Caco-2 (cell line): Measurements from ENCODE around the gene LOXL1. TPM values are rescaled to one million over a fixed set of nuclear protein-coding genes. Genes with fewer than 3 reads are reported as not detected.
"Not testable (repeated sequence)": the region's sequence is repeated elsewhere in the genome, so short reads cannot be mapped to it uniquely, and the experiment has no call there.

Experiments
- BruUV-seq: library from RNA; stranded (reverse); fragments of 400-500 nt; replicated peaks from 2 replicates; lab custom pipeline; 2021; lab: Mats Ljungman, UMichigan
- CTCF ChIA-PET: fragments of 300-600 bp; sonication (Branson Sonifier 250); formaldehyde crosslinking; loops from one replicate; lab custom pipeline; 2022; ENCODE audit warnings: antibody characterized with exemption; lab: Charles Lee
- POLR2A ChIA-PET: fragments of 300-600 bp; sonication (Branson Sonifier 250); formaldehyde crosslinking; loops from one replicate; lab custom pipeline; 2022; ENCODE audit warnings: antibody characterized with exemption; lab: Charles Lee
- DNase-seq, 2 experiments: peaks; one replicate each; pipeline versions ENCODE4 v3.0.0 to v3.0.0-alpha.2; 2020 to 2022
- H3K27me3 ChIP-seq: replicated peaks from 2 replicates; pipeline ENCODE4 v1.6.0; 2011; ENCODE audit warnings: low read length; ENCODE audit not compliant: control insufficient read depth, insufficient read depth
- H3K36me3 ChIP-seq: 2 replicates; pipeline ENCODE4 v1.5.1; 2011; ENCODE audit warnings: low read length; ENCODE audit not compliant: control insufficient read depth, insufficient read depth
- H3K4me1 ChIP-seq: fragments of 250-450 bp; sonication (Bioruptor Pico); 2 replicates; pipeline ENCODE4 v1.5.1; 2020; ENCODE audit warnings: mild to moderate bottlenecking
- H3K4me3 ChIP-seq: 2 replicates; pipeline ENCODE4 v1.5.1; 2011; ENCODE audit warnings: low read depth, mild to moderate bottlenecking, control low read depth, low read length
- H3K9me3 ChIP-seq: fragments of 250-450 bp; sonication (Bioruptor Pico); 2 replicates; pipeline ENCODE4 v1.5.1; 2020; ENCODE audit warnings: mild to moderate bottlenecking, moderate library complexity
- H3K27ac Mint-ChIP-seq: one replicate; pipeline ENCODE4 v1.8.0; 2022; ENCODE audit warnings: mixed read lengths; ENCODE audit not compliant: unreplicated experiment
- H3K27me3 Mint-ChIP-seq: one replicate; pipeline ENCODE4 v1.8.0; 2022; ENCODE audit warnings: mixed read lengths; ENCODE audit not compliant: insufficient read depth, unreplicated experiment
- H3K36me3 Mint-ChIP-seq: one replicate; pipeline ENCODE4 v1.8.0; 2022; ENCODE audit warnings: mild to moderate bottlenecking, mixed read lengths; ENCODE audit not compliant: insufficient read depth, unreplicated experiment
- H3K4me1 Mint-ChIP-seq: one replicate; pipeline ENCODE4 v1.8.0; 2022; ENCODE audit warnings: low read depth, mixed read lengths; ENCODE audit not compliant: unreplicated experiment
- H3K4me3 Mint-ChIP-seq: one replicate; pipeline ENCODE4 v1.8.0; 2022; ENCODE audit warnings: mild to moderate bottlenecking, moderate library complexity, mixed read lengths; ENCODE audit not compliant: unreplicated experiment
- H3K9me3 Mint-ChIP-seq: one replicate; pipeline ENCODE4 v1.8.0; 2022; ENCODE audit warnings: mixed read lengths; ENCODE audit not compliant: unreplicated experiment
- intact Hi-C: fragments of 100-400 bp; cut with micrococcal nuclease; formaldehyde crosslinking; loops from one replicate; pipeline ENCODE4 v1.10.0; 2022; ENCODE audit not compliant: unreplicated experiment
- total RNA-seq: library from RNA; stranded (reverse); gene quantifications from 2 replicates; pipeline ENCODE4 v1.2.3, GENCODE V29; 2022
- TF ChIP-seq, protein P1 (sequence below), 2 experiments: fragments of 200-600 bp in 1 of 2; IDR thresholded peaks; 1 replicate in 1 of 2; 2 replicates in 1 of 2; pipeline versions ENCODE4 v1.5.1 to v1.8.0; 2011 to 2022; ENCODE audit warnings: antibody characterized with exemption in 1 of 2, control low read depth in 1 of 2, inconsistent platforms in 1 of 2, low read depth in 1 of 2, low read length in 1 of 2, mild to moderate bottlenecking in 1 of 2, moderate library complexity in 1 of 2; ENCODE audit not compliant: insufficient read depth in 1 of 2, severe bottlenecking in 1 of 2, unreplicated experiment in 1 of 2

The LOXL1 gene
- total RNA-seq, 1 experiment from 2014 or later, result 3.7 TPM

DNA sequence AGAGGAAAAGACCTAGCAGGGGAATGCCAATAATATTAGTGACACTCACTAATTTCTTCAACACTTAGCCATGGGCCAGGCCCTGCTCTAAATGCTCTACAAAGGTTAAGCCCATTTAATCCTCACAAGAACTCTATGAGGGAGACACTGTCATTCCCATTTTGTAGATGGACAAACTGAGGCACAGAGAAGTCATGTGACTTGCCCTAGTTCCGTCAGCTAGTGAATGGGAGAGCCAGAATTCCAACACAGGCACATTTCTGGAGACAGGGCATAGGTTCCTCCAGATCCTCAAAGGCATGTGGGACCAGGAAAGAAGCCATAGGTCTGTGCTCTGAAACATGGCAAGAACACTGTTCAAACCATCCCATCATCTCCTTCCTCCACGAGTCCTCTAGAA lies 31.5 kb downstream of the LOXL1 start:
- BruUV-seq, result no TSS peak
- intact Hi-C loops, result no loop called here
- no peaks in the 10 kb centered on the region for H3K36me3 Mint-ChIP-seq
- ChIA-PET CTCF (interaction anchor here (0.6 kb wide), 1 partner anchor 199 kb away, joined by 3 read pairs; no protein-coding TSS in a partner anchor), POLR2A (no interaction called here)
- H3K27ac Mint-ChIP-seq, result no peak overlapping the region
- peaks cover 8% of the 10 kb centered on the region for H3K27me3 Mint-ChIP-seq
- TF ChIP-seq, protein P1, sequence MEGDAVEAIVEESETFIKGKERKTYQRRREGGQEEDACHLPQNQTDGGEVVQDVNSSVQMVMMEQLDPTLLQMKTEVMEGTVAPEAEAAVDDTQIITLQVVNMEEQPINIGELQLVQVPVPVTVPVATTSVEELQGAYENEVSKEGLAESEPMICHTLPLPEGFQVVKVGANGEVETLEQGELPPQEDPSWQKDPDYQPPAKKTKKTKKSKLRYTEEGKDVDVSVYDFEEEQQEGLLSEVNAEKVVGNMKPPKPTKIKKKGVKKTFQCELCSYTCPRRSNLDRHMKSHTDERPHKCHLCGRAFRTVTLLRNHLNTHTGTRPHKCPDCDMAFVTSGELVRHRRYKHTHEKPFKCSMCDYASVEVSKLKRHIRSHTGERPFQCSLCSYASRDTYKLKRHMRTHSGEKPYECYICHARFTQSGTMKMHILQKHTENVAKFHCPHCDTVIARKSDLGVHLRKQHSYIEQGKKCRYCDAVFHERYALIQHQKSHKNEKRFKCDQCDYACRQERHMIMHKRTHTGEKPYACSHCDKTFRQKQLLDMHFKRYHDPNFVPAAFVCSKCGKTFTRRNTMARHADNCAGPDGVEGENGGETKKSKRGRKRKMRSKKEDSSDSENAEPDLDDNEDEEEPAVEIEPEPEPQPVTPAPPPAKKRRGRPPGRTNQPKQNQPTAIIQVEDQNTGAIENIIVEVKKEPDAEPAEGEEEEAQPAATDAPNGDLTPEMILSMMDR (IDR thresholded peaks at IDR 0.05; ENCODE audit: insufficient read depth in 1 of 2, low read depth in 1 of 2, low read length in 1 of 2, severe bottlenecking in 1 of 2, unreplicated experiment in 1 of 2), result no peak
- Histone ChIP-seq H3K36me3 (no peaks in the 10 kb centered on the region), H3K9me3 (no peaks in the 10 kb centered on the region), H3K27me3 (no peaks in the 10 kb centered on the region), H3K4me1 (no peaks in the 10 kb centered on the region), H3K4me3 (no peak overlapping the region)
- no peaks in the 10 kb centered on the region for H3K4me1 Mint-ChIP-seq
- DNase-seq, result peak in 1 of 2 experiments; percentile 3
- H3K9me3 Mint-ChIP-seq, result no peaks in the 10 kb centered on the region
- no peak overlapping the region for H3K4me3 Mint-ChIP-seq

DNA sequence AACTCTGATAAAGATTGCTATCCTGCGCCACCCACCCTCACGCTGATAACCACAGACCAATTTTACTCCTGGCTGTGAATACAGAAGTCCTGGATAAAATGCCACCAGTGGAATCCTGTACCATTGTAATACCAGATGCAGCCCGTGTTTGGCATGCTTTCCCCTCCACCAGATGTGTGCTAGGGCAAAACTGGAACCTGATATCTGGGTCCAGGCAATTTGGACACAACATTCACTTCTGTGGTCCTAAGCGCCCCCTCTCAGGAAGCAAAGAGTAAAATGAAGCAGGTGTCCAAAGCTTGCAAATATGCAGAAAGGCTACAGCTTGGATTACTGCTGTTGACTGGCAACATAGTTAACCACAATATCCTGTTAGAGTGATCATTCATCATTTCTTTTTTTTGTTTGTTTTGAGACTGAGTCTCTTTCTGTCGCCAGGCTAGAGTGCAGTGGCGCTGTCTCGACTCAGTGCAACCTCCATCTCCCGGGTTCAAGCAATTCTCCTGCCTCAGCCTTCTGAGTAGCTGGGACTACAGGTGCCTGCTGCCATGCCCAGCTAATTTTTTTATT lies 32.8 kb downstream of the LOXL1 start:
- no peak overlapping the region for H3K4me3 Mint-ChIP-seq
- H3K4me1 Mint-ChIP-seq, result no peaks in the 10 kb centered on the region
- no peak overlapping the region for H3K27ac Mint-ChIP-seq
- H3K36me3 Mint-ChIP-seq, result no peaks in the 10 kb centered on the region
- DNase-seq, result peak in 1 of 2 experiments; percentile 5
- Histone ChIP-seq H3K4me1 (no peaks in the 10 kb centered on the region), H3K4me3 (no peak overlapping the region), H3K9me3 (no peaks in the 10 kb centered on the region), H3K36me3 (no peaks in the 10 kb centered on the region), H3K27me3 (no peaks in the 10 kb centered on the region)
- intact Hi-C loops, result no loop called here
- BruUV-seq, result no TSS peak
- no peaks in the 10 kb centered on the region for H3K9me3 Mint-ChIP-seq
- POLR2A ChIA-PET, result no interaction called here
- H3K27me3 Mint-ChIP-seq, result peaks cover 8% of the 10 kb centered on the region
- CTCF ChIA-PET, result interaction anchor here (1.7 kb wide), 1 partner anchor 8 kb away, joined by 4 read pairs; no protein-coding TSS in a partner anchor
- TF ChIP-seq, protein P1 (IDR thresholded peaks at IDR 0.05; ENCODE audit: insufficient read depth in 1 of 2, low read depth in 1 of 2, low read length in 1 of 2, severe bottlenecking in 1 of 2, unreplicated experiment in 1 of 2), result no peak

DNA sequence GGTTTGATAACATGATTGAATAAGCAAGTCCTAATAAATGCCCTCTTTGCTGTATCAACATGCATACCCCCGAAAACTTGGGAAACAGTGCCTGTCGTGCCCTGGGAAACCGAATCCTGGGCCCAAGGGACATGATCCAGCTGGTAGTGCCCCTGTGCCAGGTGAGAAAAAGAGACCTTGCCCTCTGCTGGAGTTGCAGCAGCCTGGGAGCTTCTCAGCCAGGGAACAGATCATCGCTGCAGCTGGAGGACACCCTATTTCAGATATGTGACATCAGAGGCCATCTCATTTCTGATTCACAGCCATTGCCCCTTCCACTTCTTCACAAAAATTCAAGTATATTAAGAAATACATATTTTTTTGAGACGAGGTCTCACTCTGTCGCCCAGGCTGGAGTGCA lies 33.5 kb downstream of the LOXL1 start:
- H3K27me3 Mint-ChIP-seq, result peaks cover 11% of the 10 kb centered on the region
- no peaks in the 10 kb centered on the region for H3K36me3 ChIP-seq
- POLR2A ChIA-PET, result no interaction called here
- no TSS peak for BruUV-seq
- H3K9me3 Mint-ChIP-seq, result no peaks in the 10 kb centered on the region
- H3K27ac Mint-ChIP-seq, result no peak overlapping the region
- intact Hi-C loops, result no loop called here
- no peak overlapping the region for H3K4me3 Mint-ChIP-seq
- TF ChIP-seq, protein P1 (IDR thresholded peaks at IDR 0.05; ENCODE audit: insufficient read depth in 1 of 2, low read depth in 1 of 2, low read length in 1 of 2, severe bottlenecking in 1 of 2, unreplicated experiment in 1 of 2), result no peak
- CTCF ChIA-PET, result interaction anchor here (1.7 kb wide), 1 partner anchor 9 kb away, joined by 4 read pairs; no protein-coding TSS in a partner anchor
- H3K9me3 ChIP-seq, result no peaks in the 10 kb centered on the region
- no peaks in the 10 kb centered on the region for H3K4me1 Mint-ChIP-seq
- no peaks in the 10 kb centered on the region for H3K36me3 Mint-ChIP-seq
- no peaks in the 10 kb centered on the region for H3K4me1 ChIP-seq
- DNase-seq, result no peak
- no peak overlapping the region for H3K4me3 ChIP-seq
- H3K27me3 ChIP-seq, result no peaks in the 10 kb centered on the region

DNA sequence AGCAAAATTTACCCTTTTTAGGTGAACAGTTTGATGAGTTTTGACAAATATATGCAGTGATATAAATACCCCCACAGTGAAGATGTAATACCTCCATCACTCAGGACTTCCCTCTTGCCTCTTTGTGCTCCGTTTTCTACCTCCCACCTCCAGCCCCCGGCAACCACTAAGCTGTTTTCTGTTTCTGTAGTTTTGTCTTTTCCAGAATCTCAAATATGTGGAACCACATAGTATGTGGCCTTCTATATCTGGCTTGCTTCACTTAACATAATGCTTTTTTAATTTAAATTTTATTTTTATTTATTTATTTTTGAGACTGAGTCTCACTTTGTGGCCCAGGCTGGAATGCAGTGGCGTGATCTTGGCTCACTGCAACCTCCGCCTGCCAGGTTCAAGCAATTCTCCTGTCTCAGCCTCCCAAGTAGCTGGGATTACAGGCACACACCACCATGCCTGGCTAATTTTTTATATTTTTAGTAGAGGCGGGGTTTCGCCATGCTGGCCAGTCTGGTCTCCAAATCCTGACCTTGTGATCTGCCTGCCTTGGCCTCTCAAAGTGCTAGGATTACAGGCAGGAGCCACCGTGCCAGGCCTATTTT lies 34.3 kb downstream of the LOXL1 start:
- H3K4me1 Mint-ChIP-seq, H3K9me3 Mint-ChIP-seq, intact Hi-C loops, H3K4me1 ChIP-seq, H3K4me3 Mint-ChIP-seq, POLR2A ChIA-PET, BruUV-seq, DNase-seq, H3K27me3 ChIP-seq, H3K36me3 ChIP-seq, H3K9me3 ChIP-seq, H3K4me3 ChIP-seq, H3K36me3 Mint-ChIP-seq, H3K27ac Mint-ChIP-seq: not testable (repeated sequence)
- peaks cover 11% of the 10 kb centered on the region for H3K27me3 Mint-ChIP-seq
- CTCF ChIA-PET, result interaction anchor here (1.7 kb wide), 1 partner anchor 10 kb away, joined by 4 read pairs; no protein-coding TSS in a partner anchor
